ENCODE measurements around the gene EPM2AIP1. TPM values are rescaled to one million over a fixed set of nuclear protein-coding genes. Genes with fewer than 3 reads are reported as not detected.

The EPM2AIP1 gene
- total and polyA plus RNA-seq, 9 of the 15 experiments (the other 6 are each of a cell fraction or from before 2014, with no cell fraction given), result 6.7 to 44.8 (median 25.2) TPM

- TF ChIP-seq, protein P1, sequence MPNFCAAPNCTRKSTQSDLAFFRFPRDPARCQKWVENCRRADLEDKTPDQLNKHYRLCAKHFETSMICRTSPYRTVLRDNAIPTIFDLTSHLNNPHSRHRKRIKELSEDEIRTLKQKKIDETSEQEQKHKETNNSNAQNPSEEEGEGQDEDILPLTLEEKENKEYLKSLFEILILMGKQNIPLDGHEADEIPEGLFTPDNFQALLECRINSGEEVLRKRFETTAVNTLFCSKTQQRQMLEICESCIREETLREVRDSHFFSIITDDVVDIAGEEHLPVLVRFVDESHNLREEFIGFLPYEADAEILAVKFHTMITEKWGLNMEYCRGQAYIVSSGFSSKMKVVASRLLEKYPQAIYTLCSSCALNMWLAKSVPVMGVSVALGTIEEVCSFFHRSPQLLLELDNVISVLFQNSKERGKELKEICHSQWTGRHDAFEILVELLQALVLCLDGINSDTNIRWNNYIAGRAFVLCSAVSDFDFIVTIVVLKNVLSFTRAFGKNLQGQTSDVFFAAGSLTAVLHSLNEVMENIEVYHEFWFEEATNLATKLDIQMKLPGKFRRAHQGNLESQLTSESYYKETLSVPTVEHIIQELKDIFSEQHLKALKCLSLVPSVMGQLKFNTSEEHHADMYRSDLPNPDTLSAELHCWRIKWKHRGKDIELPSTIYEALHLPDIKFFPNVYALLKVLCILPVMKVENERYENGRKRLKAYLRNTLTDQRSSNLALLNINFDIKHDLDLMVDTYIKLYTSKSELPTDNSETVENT (CRISPR knock-in tag; IDR thresholded peaks at IDR 0.05), result peak; percentile 94; the same call in 1 of the 2 replicates
- peak; percentile 77 for TF ChIP-seq ELF4 (CRISPR knock-in tag; IDR thresholded peaks at IDR 0.05)
- peak; percentile 72; the same call in 1 of the 2 replicates for TF ChIP-seq CEBPZ (IDR thresholded peaks at IDR 0.05; ENCODE audit: borderline replicate concordance, low read depth, low read length)
- TF ChIP-seq OTX1 (CRISPR knock-in tag; IDR thresholded peaks at IDR 0.05), result peak; percentile 82
- TF ChIP-seq ELF2 (CRISPR knock-in tag; IDR thresholded peaks at IDR 0.05), result peak; percentile 66; the same call in 1 of the 2 replicates
- TF ChIP-seq RFX5 (IDR thresholded peaks at IDR 0.05; ENCODE audit: low read depth, low read length), result peak; percentile 51; the same call in 1 of the 2 replicates
- TF ChIP-seq MYC (IDR thresholded peaks at IDR 0.05; ENCODE audit: low read depth, low read length), result peak; percentile 82
- TF ChIP-seq MYC (CRISPR knock-in tag; IDR thresholded peaks at IDR 0.05; ENCODE audit: borderline replicate concordance, low read depth), result peak; percentile 77; the same call in 1 of the 2 replicates
- TF ChIP-seq MTF1 (CRISPR knock-in tag; IDR thresholded peaks at IDR 0.05; ENCODE audit: borderline replicate concordance), result no peak
- 0 out of 2 replicates have a peak, but pooled peaks have one; percentile 11 for TF ChIP-seq SMAD3 (CRISPR knock-in tag; conservative IDR thresholded peaks at IDR 0.05)
- peak; percentile 90 for TF ChIP-seq MYBL2 (IDR thresholded peaks at IDR 0.05; ENCODE audit: low read depth)
- no peak for TF ChIP-seq MYBL2 (CRISPR knock-in tag; IDR thresholded peaks at IDR 0.05; ENCODE audit: borderline replicate concordance)
- TF ChIP-seq GABPB1 (CRISPR knock-in tag; IDR thresholded peaks at IDR 0.05), result peak; percentile 94
- no peak for TF ChIP-seq ZKSCAN3 (CRISPR knock-in tag; IDR thresholded peaks at IDR 0.05)
- peak; percentile 79 for TF ChIP-seq PHF20 (IDR thresholded peaks at IDR 0.05; ENCODE audit: partially characterized antibody)
- no peak for TF ChIP-seq XRCC4 (IDR thresholded peaks at IDR 0.05; ENCODE audit: extremely low read depth, insufficient read depth, insufficient read length)
- peak; percentile 51; the same call in 1 of the 2 replicates for TF ChIP-seq HES1 (IDR thresholded peaks at IDR 0.05; ENCODE audit: low read depth)
- TF ChIP-seq CHAMP1 (IDR thresholded peaks at IDR 0.05), result 0 out of 2 replicates have a peak, but pooled peaks have one; percentile 11
These were observed 674 bp upstream of the EPM2AIP1 start, which contains the start of gene MLH1 (continued) for GRCh38 chr3:36993326-36994283.
